ENCODE data around the gene TMEM245. TPM values are rescaled to one million over a fixed set of nuclear protein-coding genes. Genes with fewer than 3 reads are reported as not detected.

TMEM245 gene
- total RNA-seq (2014; rRNA removed; shearing (Covaris generic)), result 42.7 and 43.9 TPM in 2 replicates

DNA sequence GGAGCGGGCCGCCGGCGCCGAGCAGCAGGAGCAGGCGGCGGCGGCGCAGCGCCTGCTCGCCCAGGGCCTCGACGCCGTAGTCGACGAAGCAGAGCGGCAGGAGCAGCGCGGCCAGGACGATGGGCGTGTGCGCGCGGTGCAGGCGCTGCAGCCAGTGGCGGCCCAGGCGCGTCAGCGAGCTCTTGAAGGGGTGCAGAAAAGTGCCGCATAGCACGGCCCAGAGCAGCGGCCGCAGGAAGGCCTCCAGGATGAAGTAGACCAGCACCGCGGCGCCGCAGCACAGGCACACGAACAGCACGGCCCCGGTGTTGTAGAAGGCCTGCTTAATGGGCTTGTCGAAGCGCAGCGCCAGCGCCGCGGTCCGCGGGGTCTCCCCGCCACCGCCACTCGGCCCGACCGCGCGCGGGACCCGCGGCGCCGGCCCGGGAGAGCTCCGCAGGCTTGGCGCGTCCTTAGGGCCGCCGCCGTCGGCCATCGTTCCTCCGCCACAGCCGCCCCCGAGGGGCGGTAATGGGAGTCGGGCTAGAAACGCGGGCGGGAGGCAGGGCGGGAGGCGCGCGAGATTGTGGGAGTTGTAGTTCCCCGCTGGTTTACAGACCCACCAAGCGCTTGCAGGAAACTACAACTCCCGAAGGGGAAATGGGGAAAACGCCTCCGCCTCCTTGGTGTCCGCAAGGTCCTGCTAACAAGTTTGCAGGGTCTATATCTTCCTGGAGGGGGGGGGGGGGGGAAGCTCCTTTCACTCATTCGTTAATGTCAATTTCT is at the start of gene TMEM245:
TSS of gene TMEM245 (minus strand) at position 509 of the 765 bp plus-strand sequence. CDS start at position 475, 34 bp downstream.
- peak; percentile 100 for DNase-seq (ENCODE audit: low read depth)

DNA sequence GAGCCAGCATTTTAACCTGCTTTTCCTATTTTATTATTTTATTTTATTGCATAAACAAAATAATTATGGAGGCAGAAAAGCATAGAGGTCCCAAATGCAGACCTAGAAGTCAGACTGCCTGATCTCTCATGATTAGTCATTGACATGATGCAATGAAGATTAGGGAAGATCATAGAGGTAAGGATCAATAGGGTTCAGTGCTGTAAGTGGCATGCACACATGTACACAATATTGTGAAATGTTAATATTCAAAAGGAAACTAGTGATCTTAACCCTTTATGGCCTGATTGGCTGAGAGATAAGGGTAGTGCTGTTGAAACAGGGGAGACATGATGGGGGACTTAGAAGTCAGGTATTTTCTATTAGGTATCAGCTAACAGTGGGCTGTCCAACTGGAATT is 48.4 kb upstream of the TMEM245 start:
- DNase-seq (ENCODE audit: low read depth), result no peak

DNA sequence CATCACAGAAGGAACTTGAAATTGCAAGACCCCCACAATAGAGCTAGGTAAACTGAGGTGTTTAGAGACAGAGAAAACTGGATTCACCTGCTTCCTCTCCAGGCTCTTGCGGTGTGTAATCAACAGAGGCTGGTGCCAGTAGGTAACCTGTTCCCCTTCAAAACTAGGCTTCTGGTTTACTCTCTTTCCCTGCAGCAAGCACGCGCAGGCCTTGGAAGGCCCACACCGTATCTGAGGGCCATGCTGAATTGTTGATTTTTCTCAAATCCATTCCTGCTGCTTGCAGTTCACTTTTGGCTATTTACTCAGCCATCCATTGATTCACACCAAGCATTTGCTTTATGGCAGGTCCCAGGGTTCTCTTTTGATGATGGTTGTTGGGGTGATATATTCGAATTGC is 48.0 kb upstream of the TMEM245 start:
- DNase-seq (ENCODE audit: low read depth), result no peak

DNA sequence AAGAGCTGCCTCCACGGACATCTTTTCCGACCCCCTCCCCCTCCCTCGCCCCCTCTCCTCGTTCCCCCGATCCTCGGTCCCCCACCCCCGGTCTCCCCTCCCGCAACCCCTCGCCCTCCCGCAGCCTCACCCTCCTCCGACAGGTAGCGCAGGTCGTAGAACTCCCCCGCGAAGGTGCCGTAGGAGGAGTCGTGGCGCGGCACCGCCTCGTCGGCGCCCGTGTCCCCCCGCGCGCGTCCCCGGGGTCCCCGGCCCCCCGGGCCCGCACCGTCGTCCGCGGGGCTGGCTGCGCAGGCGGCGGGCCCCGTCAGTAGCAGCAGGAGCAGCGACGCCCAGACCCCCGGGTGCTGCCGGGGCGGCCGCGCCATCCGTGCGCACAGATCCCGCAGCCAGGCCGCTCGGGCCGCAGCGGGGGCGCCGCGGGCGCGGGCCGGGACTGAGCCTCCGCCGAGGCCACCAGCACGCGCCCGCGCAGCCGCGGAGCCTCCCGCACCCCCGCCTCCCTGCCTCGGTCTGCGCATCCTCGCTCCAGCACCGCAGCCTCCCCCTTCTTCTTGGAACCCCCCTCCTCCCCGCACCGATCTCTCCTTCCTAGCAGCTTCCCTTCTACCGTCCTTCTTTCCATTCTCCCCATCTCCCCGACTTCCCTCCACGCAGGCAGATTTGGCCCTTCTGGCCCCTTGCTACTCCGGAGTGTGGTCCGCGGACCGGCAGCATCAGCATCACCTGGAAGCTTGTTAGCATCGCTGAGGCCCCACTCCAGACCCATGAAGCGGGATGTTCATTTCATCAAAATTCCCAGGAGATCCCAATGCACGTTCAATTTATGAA is 47.2 kb upstream of the TMEM245 start, which contains the start of gene FRRS1L:
TSS of gene FRRS1L (minus strand) at position 479 of the 831 bp plus-strand sequence. CDS start at position 368, 111 bp downstream.
- DNase-seq (ENCODE audit: low read depth), result no peak

DNA sequence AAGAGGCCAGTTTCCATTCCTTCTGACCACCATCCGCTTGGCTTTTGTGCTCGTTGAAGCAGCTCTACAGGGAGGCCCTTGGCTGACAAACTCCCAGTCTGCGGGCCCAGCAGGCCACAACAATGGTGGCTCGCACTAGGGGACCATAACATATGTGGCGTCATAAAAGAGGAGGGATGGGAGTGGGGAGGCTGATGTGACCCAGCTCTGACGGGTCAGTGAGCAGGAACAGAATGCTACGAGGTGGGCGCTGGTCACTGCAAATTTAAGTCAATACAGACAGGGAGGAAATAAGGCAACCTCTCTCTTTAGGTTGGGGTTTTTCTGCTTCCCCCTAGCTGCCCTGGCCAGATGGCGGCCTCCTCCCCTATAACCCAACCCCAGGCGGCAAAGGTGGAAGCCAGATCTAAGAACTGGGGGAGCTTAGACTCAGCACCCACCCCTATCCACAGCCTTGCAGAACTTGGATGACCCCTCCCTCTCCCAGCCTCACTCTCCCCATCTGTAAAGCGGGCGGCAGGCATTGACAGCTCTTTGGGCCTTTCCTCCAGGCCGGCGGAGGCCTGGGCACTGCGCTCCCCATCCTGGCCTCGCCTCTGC is 46.5 kb upstream of the TMEM245 start:
- DNase-seq (ENCODE audit: low read depth), result no peak

DNA sequence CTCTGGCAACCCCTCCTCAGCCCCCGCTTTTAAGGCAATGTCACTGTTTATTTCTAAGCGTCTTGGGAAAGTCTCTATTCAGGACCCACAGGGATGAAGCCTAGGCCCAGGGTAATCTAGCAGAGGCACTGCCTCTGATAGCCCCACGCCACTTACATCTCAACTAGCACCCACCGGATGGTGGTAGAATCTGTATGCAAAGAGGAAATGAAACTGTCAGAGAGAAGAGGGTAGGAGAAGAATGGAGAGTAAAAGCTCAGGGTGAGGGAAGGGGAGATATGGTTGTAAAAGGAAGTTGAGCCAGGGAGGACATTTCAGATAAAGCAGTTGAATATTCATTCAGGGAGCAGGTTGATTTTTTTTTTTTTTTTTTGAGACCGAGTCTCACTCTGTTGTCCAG is 44.3 kb upstream of the TMEM245 start:
- DNase-seq (ENCODE audit: low read depth), result no peak

DNA sequence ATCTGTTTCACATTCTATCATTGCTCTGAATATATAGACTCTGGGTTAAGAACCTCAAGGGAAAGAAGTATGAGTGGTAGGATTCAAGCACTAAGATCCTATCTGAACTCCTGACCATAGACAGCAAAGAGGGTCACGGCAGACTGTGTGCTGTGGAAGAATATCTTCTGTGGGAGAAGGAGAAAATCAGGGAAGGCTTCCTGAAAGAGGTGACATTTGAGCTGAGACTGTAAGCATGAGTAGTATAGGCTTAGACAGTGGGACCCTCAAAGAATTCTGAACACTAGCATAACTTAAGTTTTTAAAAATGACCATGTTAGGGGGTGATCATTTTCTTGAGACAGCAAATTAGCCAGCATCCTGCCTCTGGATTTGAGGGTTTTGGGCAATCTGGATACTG is 43.4 kb upstream of the TMEM245 start:
- DNase-seq (ENCODE audit: low read depth), result no peak

DNA sequence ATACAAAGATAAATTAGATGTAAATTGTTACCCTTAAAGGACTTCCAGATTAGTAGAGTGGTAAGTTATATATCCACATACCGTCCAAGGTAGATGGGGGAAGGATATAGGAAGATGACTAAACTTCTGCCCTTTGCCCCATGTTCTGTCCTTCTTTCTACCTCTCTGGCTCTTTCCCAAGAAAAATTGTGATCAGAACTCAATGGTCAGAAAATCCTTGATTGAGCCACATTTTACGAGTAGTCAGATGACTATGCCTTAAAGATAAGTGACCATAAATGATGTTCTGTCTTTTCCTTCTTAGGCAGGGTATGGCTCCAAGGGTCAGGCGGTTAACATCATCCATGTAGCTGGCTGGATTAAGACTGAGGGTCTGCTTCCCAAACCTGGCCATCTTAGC is 42.9 kb upstream of the TMEM245 start:
- no peak for DNase-seq (ENCODE audit: low read depth)

DNA sequence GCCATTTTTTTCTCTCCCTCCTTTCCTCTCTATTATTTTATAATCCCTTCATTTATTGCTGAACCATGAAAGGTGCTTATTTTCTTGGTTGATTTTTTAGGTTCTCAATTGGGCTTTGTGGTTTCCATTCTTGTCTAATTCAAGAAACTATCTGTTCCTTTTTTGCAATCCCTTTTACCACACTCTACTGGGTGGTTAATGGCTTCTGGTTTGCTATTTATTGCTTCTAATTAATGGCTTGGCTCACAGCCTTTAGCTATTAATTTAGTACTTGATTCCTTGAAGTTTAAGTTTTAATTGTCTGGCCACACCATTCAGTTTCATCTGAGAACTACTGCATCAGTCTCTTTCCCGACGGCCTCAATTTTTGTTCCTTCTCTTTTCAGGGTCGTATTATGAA is 41.7 kb upstream of the TMEM245 start:
- no peak for DNase-seq (ENCODE audit: low read depth)

DNA sequence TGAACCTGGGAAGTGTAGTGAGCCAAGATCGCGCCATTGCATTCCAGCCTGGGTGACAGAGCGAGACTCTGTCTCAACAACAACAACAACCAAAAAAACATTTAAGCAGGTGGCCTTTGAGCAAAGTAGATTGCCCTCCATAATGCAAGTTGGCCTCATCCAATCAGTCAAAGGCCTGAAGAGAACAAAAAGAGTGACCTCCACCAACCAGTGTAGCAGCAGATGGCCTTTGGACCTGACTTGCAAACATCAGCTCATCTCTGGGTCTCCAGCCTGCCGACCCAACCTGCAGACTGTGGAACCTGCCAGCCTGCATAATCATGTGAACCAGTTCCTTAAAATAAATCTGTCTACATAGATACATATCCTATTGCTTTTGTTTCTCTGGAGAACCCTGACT is 39.8 kb upstream of the TMEM245 start:
- DNase-seq (ENCODE audit: low read depth), result no peak

DNA sequence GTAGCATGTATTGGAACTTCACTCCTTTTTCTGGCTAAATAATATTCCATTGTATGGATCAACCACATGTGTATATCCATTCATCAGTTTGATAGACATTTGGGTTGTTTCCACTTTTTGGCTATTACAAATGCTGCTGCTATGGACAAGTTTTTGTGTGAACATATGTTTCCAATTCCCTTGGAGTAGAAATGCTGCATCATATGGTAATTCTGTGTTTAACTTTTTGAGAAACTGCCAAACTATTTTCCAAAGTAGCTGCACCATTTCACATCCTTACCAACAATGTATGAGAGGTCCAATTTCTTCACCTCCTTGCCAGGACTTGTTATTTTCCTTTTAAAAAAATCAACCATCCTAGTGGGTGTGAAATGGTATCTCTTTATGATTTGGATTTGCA is 38.9 kb upstream of the TMEM245 start:
- no peak for DNase-seq (ENCODE audit: low read depth)

DNA sequence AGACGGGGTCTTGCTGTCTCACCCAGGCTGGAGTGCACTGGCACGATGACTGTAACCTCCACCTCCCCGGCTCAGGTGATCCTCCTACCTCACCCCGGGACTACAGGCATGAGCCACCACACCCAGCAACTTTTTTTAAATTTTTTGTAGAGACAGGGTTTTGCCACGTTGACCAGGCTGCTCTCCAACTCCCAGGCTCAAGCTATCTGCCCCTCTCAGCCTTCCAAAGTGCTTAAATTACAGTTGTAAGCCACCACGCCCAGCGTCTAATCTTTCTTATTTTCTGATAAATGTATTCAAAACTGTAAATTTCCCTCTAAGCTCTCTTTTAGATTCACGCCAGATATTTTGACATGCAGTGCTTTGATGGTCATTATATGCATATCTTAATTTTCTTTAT is 37.0 kb upstream of the TMEM245 start:
- no peak for DNase-seq (ENCODE audit: low read depth)

DNA sequence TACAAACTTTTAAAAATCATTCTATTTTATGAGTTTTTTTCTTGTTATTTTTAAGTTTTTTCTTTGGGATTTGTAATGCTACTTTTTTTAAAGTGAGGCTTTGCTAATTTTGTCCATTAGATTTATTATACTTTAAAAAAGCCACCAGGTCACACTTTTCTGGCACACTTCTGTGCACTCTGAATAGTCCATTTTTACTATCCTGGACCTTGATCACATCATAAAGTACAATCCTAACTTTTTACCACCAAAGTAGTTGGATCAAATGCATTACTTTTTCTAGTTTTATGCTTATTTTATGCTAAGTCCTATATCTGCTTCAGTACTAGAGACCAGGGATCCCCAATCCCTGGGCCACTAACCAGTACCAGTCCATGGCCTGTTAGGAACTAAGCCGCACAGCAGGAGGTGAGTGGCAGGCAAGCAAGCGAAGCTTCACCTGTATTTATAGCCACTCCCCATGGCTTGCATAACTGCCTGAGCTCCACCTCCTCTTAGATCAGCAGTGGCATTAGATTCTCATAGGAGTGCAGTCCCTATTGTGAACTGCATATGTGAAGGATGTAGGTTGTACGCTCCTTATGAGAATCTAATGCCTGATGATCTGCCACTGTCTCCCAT is 31.3 kb upstream of the TMEM245 start:
- no peak for DNase-seq (ENCODE audit: low read depth)

DNA sequence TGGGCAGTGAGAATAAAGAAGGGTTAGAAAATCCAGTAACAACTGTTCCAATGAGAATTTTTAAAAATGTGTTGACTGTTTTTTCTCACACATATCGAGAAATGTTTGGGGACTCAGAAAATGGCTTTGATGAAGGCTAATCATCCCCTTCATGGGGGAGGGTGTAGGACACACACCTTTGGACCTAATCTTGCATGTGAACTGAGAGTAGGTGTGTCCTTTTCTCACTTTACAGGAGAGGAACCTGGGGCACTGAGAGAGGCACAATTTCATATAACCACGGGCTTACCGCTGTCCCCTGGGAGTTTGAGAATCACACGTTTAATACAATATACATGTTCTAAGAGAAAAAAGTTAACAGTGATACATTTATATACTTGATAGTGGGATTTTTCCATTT is 30.0 kb upstream of the TMEM245 start:
- no peak for DNase-seq (ENCODE audit: low read depth)

DNA sequence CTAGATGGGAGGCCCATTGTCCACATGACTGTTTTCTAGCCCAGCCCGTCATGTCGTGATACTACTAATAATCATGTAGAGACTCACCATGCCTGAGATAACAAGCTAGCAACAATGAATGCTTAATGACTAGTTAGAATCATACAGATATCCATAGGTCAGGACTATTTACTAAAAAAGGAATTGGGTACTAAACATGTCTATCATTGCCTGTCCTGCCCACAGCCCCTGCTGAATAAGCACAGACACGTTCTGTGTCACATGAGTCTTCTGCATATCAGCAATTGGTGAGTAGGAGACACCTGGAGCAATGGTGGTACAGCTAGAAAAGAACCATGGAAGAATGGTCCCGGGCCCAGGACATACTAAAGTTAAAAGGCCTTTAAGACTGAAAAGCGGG is 29.3 kb upstream of the TMEM245 start:
- no peak for DNase-seq (ENCODE audit: low read depth)

DNA sequence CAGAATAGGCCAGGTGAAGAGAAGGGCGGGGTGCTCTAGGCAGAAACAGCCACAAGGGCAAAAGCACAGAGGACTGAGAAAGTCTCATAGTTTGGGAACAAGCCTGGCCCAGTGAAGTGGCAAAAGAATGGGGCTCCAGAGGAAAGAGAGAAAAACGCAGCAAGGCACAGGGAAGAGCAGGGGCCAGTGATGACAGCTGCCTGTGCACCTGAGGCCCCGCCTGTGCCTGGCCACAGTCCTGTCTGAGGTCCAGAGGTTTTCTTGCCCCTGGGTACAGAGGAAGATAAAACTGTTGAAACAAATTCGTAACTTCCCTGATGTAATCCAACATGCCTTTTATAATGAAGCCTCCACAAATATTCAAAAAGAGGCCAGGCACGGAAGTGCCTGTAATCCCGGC is 25.3 kb upstream of the TMEM245 start:
- no peak for DNase-seq (ENCODE audit: low read depth)

DNA sequence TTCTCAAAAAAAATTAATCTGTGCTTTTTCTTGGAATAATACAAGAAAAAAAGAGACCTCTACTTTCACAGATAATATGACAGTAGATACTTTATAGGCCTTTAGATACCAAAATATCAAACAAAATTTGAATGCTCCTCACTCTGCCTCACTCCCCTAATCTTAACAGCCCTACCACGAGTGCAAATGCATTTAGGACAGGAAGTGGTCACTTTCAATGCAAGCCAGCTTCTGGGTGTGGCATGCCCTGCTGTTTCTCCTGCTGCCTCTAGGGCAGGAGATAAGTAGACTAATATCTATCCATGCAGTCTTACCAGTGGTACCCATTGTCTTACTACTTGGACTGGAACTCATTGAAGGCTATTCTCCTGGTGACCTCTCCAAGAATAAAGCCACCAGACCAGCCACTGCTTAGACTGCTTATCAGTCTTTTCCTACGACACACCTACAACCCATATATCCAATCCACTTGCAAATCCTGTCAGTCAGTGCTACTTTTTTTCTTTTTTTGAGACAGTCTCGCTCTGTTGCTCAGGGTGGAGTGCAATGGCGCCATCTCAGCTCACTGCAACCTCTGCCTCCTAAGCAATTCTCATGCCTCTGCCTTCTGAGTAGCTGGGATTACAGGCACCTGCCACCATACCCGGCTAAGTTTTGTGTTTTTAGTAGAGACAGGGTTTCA is 24.3 kb upstream of the TMEM245 start:
- DNase-seq (ENCODE audit: low read depth), result peak; percentile 84

DNA sequence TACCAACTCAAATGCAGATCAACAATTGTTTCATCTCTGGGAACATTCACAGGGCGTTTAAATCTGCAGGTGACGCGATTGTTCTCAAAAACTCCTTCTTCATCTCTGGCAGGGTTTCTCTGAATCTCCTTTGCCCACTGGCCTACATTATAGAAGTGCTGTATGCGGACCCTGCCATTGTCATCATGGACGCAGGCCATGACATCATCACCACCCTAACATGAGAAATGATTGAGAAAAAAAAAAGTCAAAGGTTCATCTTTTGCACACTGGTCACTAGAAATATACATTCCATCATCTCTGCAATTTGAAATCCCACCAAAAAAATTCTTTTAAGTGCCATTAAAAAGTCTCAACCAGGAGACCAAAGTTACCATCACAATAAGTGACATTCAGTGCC is 21.6 kb upstream of the TMEM245 start:
- DNase-seq (ENCODE audit: low read depth), result no peak

DNA sequence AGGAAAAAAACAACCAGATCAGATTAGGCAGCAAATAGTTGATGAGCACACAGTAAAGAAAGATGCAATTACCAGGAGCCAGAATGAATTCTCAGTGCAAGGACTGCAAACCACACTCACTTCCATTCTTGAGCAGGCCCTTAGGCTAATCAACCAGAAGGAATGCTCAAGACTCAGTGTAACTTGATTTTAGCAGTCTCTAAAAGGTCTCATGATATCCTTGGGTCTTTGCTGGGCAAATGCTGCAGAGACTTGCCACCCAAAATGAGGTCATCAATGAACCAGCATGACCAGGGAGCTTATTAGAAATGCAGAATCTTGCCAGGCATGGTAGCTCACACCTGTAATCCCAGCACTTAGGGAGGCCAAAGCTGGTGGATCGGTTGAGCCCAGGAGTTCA is 20.1 kb upstream of the TMEM245 start:
- no peak for DNase-seq (ENCODE audit: low read depth)

DNA sequence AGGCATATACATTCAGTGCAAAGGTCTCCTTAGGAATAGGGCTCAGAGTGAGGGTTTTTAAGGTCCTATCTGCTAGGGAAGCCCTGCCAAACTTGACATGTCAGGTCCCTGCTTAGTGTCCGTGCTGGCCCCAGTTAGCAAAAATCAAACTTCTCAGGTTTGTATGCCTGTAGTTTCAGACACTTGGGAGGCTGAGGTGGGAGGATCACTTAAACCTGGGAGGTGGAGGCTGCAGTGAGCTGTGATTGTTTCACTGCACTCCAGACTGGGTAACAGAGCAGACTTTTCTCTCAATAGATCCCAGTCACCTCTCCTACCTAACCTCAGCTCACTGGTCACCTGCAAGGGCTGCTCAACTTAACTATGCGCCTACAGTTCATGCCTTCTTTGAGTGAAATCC is 18.7 kb upstream of the TMEM245 start:
- no peak for DNase-seq (ENCODE audit: low read depth)

DNA sequence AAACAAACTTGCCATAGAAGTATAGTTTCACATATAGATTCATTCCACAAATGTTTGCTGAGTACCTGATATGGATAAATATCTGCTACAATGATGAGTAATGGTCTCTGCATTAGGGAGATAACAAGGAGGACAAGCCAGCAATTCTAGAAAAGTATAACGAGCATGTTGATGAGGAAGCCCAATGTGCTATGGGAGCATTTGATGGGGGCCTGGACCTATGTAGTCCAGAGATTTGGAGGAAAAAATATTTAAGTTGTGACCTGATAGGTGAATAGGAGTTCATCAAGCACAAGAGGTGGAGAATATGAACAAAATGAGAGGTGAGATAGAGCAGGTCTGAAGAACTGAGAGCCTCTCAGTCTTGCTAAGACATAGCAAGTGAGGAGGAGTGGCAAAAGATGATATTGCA is 14.4 kb upstream of the TMEM245 start:
- no peak for DNase-seq (ENCODE audit: low read depth)

DNA sequence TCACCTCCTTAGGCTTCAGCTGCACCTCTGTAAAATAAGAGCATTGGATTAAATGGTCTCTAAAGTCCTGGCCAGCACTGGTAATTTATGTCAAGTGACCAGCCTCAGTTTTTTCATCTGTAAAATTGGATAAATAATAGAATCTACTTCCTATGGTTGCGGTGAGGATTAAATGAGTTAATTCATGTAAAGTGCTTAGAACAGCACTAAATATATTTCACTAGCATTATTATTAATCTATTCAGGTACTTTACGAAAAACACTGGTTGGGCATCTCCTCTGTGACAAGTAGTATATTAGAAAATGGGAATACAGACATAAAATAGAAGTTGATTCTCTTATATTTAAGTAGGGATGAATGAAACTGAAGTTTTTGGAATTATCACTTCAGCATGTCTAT is 13.8 kb upstream of the TMEM245 start:
- DNase-seq (ENCODE audit: low read depth), result no peak
